GOT3 (cell line): ENCODE results near the gene REEP2.
A peak's percentile ranks its signal among the peaks of the same experiment; 100 is the strongest.
"Not testable (repeated sequence)": the region's sequence is repeated elsewhere in the genome, so short reads cannot be mapped to it uniquely, and the experiment has no call there.

Experiments used
- DNase-seq: peaks from one replicate; lab custom pipeline; 2025; ENCODE audit warnings: mixed read lengths; lab: John Stamatoyannopoulos, UW

Gene REEP2

GRCh38 chr5:138466125-138466899 lies 27.5 kb downstream of the REEP2 start:
- no peak for DNase-seq

- DNase-seq = no peak
These were observed 28.2 kb downstream of the REEP2 start for GRCh38 chr5:138466900-138467710.

GRCh38 chr5:138467711-138468132 lies 28.9 kb downstream of the REEP2 start:
- no peak for DNase-seq

GRCh38 chr5:138468133-138468965 lies 29.5 kb downstream of the REEP2 start:
- DNase-seq = no peak

- DNase-seq = no peak
These were observed 30.2 kb downstream of the REEP2 start for GRCh38 chr5:138468966-138469539.

- DNase-seq = peak; percentile 81
These were observed 30.9 kb downstream of the REEP2 start for GRCh38 chr5:138469540-138470321.

- DNase-seq = peak; percentile 63
These were observed 31.6 kb downstream of the REEP2 start for GRCh38 chr5:138470322-138471051.

GRCh38 chr5:138471052-138471361 lies 32.1 kb downstream of the REEP2 start:
- no peak for DNase-seq

GRCh38 chr5:138472353-138472752 lies 33.5 kb downstream of the REEP2 start:
- DNase-seq = no peak

- DNase-seq = not testable (repeated sequence)
These were observed 34.3 kb downstream of the REEP2 start for GRCh38 chr5:138473151-138473550.

GRCh38 chr5:138476918-138477317 lies 38.1 kb downstream of the REEP2 start:
- DNase-seq = no peak

GRCh38 chr5:138482638-138483037 lies 43.8 kb downstream of the REEP2 start:
- no peak for DNase-seq

- DNase-seq = no peak
These were observed 49.7 kb downstream of the REEP2 start for GRCh38 chr5:138488481-138488945.

- DNase-seq = no peak
These were observed 50.8 kb downstream of the REEP2 start for GRCh38 chr5:138489683-138490061.

- DNase-seq = no peak
These were observed 51.9 kb downstream of the REEP2 start for GRCh38 chr5:138490648-138491283.

GRCh38 chr5:138491284-138491648 lies 52.4 kb downstream of the REEP2 start:
- no peak for DNase-seq

- DNase-seq = peak; percentile 78
These were observed 53.1 kb downstream of the REEP2 start for GRCh38 chr5:138491669-138492559.

GRCh38 chr5:138492560-138493045 lies 53.7 kb downstream of the REEP2 start:
- no peak for DNase-seq

- DNase-seq = no peak
These were observed 56.5 kb downstream of the REEP2 start for GRCh38 chr5:138495351-138495750.
